Endodermal cell (in vitro differentiated cells): ENCODE measurements around the gene IGSF21. TPM values are rescaled to one million over a fixed set of nuclear protein-coding genes. Genes with fewer than 3 reads are reported as not detected.

Source experiments
- DNase-seq: peaks from one replicate; pipeline ENCODE4 v3.0.0-alpha.2; 2017
- H3K27ac ChIP-seq: 2 replicates; pipeline ENCODE4 v1.5.1; 2013; ENCODE audit warnings: mild to moderate bottlenecking, low read depth, low read length, moderate library complexity
- H3K27me3 ChIP-seq: 2 replicates; pipeline ENCODE4 v1.6.1; 2013; ENCODE audit warnings: mild to moderate bottlenecking, low read length, moderate library complexity; ENCODE audit not compliant: insufficient read depth, control insufficient read depth, poor library complexity, severe bottlenecking
- H3K36me3 ChIP-seq: 2 replicates; pipeline ENCODE4 v1.7.0; 2013; ENCODE audit warnings: mild to moderate bottlenecking, low read length, moderate library complexity; ENCODE audit not compliant: control insufficient read depth, insufficient read depth
- H3K4me1 ChIP-seq: one replicate; pipeline ENCODE4 v1.7.0; 2013; ENCODE audit warnings: low read length; ENCODE audit not compliant: control insufficient read depth, insufficient read depth
- H3K4me3 ChIP-seq: 2 replicates; pipeline ENCODE4 v1.5.1; 2013; ENCODE audit warnings: mild to moderate bottlenecking, low read length, moderate library complexity
- H3K9ac ChIP-seq: 2 replicates; pipeline ENCODE4 v1.6.1; 2013; ENCODE audit warnings: mild to moderate bottlenecking, low read length, moderate library complexity; ENCODE audit not compliant: poor library complexity, severe bottlenecking; ENCODE audit errors: extremely low read depth
- H3K9me3 ChIP-seq: 2 replicates; pipeline ENCODE4 v1.6.1; 2013; ENCODE audit warnings: mild to moderate bottlenecking, low read length, moderate library complexity; ENCODE audit not compliant: control insufficient read depth
- H3K27ac Mint-ChIP-seq: 2 replicates; pipeline ENCODE4 v1.8.0; 2020; ENCODE audit warnings: mixed read lengths
- H3K27me3 Mint-ChIP-seq: 2 replicates; pipeline ENCODE4 v1.8.0; 2021; ENCODE audit warnings: mild to moderate bottlenecking, mixed read lengths; ENCODE audit not compliant: insufficient read depth
- H3K36me3 Mint-ChIP-seq: 2 replicates; pipeline ENCODE4 v1.8.0; 2020; ENCODE audit warnings: low read depth, mixed read lengths
- H3K4me1 Mint-ChIP-seq: 2 replicates; pipeline ENCODE4 v1.8.0; 2020; ENCODE audit warnings: mixed read lengths
- H3K4me3 Mint-ChIP-seq: 2 replicates; pipeline ENCODE4 v1.8.0; 2020; ENCODE audit warnings: mild to moderate bottlenecking, moderate library complexity, mixed read lengths
- H3K9me3 Mint-ChIP-seq: 2 replicates; pipeline ENCODE4 v1.8.0; 2020; ENCODE audit warnings: mild to moderate bottlenecking, mixed read lengths
- CTCF ChIP-seq: fragments of 200-600 bp; sonication (generic); conservative IDR thresholded peaks from 2 replicates; pipeline ENCODE4 v1.5.0; 2021; ENCODE audit warnings: antibody characterized with exemption, mild to moderate bottlenecking
- WGBS, 2 experiments: methylation state at CpG; one replicate each; pipeline versions ENCODE4 v1.1.5 to v1.1.7; 2013; ENCODE audit warnings: missing lambda C conversion rate in 2 of 2, mixed read lengths in 1 of 2; ENCODE audit not compliant: insufficient coverage in 1 of 2, insufficient read length in 1 of 2; 5-methylcytosine and 5-hydroxymethylcytosine counted together
- total RNA-seq, 2 donors: library from RNA; stranded (reverse); fragmentation: NEBNext Ultra II Directional in 1 of 2; extraction: Animal tissue kit (Norgen Biotek cat#: 25700) in 1 of 2; gene quantifications; 2 replicates in 1 of 2; 3 replicates in 1 of 2; pipeline ENCODE4 v1.2.1, GENCODE V29; 2021

The IGSF21 gene
- total RNA-seq, 2 donors from 2014 or later: 1.3 to 1.7 TPM

- Mint-ChIP-seq H3K27me3 (peaks cover 95% of the 10 kb centered on the region), H3K36me3 (no peaks in the 10 kb centered on the region), H3K9me3 (no peaks in the 10 kb centered on the region), H3K27ac (no peak overlapping the region), H3K4me3 (peak overlapping the region; percentile 49), H3K4me1 (peaks cover 17% of the 10 kb centered on the region)
- 0 to 1% methylated on average over 12 to 60 of the region's 60 CpGs for WGBS, 2 experiments
- Histone ChIP-seq H3K9ac (no peak overlapping the region), H3K36me3 (no peaks in the 10 kb centered on the region), H3K4me3 (peak overlapping the region; percentile 72), H3K27me3 (peaks cover 95% of the 10 kb centered on the region), H3K9me3 (no peaks in the 10 kb centered on the region), H3K27ac (no peak overlapping the region), H3K4me1 (peaks cover 6% of the 10 kb centered on the region)
- TF ChIP-seq CTCF: peak; percentile 88
- DNase-seq: peak; percentile 96
Observed at GRCh38 chr1:18109756-18110597, 2.4 kb downstream of the IGSF21 start.

- Mint-ChIP-seq H3K27me3 (peaks cover 95% of the 10 kb centered on the region), H3K27ac (no peak overlapping the region), H3K9me3 (no peaks in the 10 kb centered on the region), H3K36me3 (no peaks in the 10 kb centered on the region), H3K4me3 (peak overlapping the region; percentile 49), H3K4me1 (peaks cover 17% of the 10 kb centered on the region)
- DNase-seq: no peak
- Histone ChIP-seq H3K4me1 (peaks cover 6% of the 10 kb centered on the region), H3K27ac (no peak overlapping the region), H3K36me3 (no peaks in the 10 kb centered on the region), H3K27me3 (peaks cover 95% of the 10 kb centered on the region), H3K9me3 (no peaks in the 10 kb centered on the region), H3K9ac (no peak overlapping the region), H3K4me3 (peak overlapping the region; percentile 72)
- TF ChIP-seq CTCF: no peak
- 3% methylated on average over 17 of the region's 17 CpGs; no CpG with 5 or more reads in 1 of the 2 experiments for WGBS, 2 experiments
Observed at GRCh38 chr1:18110598-18110939, 3.0 kb downstream of the IGSF21 start.

- H3K9me3 Mint-ChIP-seq: no peaks in the 10 kb centered on the region
- no peak overlapping the region for H3K9ac ChIP-seq
- H3K27ac ChIP-seq: no peak overlapping the region
- H3K36me3 ChIP-seq: no peaks in the 10 kb centered on the region
- H3K4me1 Mint-ChIP-seq: peaks cover 17% of the 10 kb centered on the region
- no peak overlapping the region for H3K27ac Mint-ChIP-seq
- peak overlapping the region; percentile 72 for H3K4me3 ChIP-seq
- H3K9me3 ChIP-seq: no peaks in the 10 kb centered on the region
- 0 to 1% methylated on average over 3 to 30 of the region's 30 CpGs for WGBS, 2 experiments
- peak overlapping the region; percentile 49 for H3K4me3 Mint-ChIP-seq
- TF ChIP-seq CTCF: no peak
- peak; percentile 72 for DNase-seq
- H3K27me3 Mint-ChIP-seq: peaks cover 93% of the 10 kb centered on the region
- peaks cover 94% of the 10 kb centered on the region for H3K27me3 ChIP-seq
- no peaks in the 10 kb centered on the region for H3K36me3 Mint-ChIP-seq
- H3K4me1 ChIP-seq: peaks cover 6% of the 10 kb centered on the region
Observed at GRCh38 chr1:18110968-18111367, 3.4 kb downstream of the IGSF21 start.
